HG03159 (cell line): ENCODE data around the gene TLE3.

Experiments used
- ATAC-seq: cut with Tn5 transposase; IDR thresholded peaks from one replicate; pipeline ENCODE4 v1.9.1; 2021; ENCODE audit warnings: mild to moderate bottlenecking, moderate library complexity; ENCODE audit not compliant: unreplicated experiment

Gene TLE3

DNA sequence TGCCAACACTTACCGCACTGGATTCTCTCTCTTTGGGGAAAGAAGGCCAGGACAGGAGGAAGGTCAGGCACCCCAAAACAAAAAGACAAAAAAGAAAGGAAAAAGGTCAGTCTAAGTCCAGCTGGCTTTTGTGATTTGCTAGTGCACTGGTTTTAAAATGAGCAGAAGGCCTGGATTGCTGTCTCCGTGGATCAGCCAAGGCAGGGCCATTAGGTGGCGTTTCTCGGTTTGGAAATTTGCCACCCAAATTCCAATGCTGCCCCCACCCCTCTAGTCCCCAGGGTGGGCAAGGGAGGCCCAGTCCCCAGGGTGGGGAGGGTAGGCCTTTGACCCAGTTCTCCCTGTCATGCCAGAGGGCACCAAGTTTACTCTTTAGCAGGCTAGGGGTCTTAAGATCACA is 33.3 kb downstream of the TLE3 start:
- no peak for ATAC-seq

DNA sequence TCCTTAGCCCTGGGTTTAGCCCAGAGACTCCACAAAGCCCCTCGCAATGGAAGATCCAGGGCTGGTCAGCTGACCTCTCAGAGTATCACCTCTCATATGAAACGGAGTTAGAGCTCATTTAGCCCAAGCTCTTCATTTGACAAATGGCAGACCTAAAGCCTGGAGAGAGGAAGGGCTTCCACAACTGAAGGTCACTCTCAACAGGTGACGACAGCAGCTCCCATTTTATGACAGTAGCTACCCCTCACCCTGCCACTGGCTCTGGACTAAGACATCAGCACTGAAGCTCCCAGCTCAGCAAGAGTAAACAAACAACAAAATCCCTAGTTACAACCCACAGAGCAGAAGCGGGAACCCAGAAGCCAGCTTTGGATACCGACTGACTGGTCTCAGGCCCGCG is 33.7 kb downstream of the TLE3 start:
- no peak for ATAC-seq

DNA sequence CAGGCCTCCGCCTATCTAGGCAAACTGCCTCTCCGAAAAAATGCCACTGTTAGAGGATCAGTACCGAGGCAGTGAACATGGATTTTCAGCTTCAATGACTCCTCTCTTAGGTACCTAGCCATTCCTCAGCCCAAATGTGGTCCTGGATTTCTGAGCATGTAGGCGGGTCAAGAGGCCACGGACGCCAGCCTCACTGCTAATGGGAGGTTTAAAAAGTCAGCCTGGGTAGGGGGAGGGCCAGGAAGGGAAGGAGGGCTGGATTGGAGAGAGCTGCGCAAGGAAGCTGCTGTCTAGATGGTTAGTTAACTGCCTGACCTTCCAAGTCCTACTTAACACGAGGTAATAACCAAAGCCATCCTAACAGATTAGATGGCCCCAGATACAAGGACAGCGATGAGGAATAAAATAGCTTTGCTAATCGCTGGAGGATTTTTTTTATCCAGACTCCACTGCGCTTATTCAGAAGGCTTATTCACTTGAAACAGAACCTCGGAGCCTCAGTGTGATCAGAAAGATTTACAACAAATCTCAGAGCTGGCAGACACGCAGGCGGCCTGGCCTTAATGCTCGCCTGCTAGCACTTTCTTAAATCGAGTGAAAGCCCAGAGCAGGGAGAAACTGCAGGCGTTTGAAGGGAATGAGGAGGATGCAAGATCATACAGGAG is 34.3 kb downstream of the TLE3 start:
- ATAC-seq = no peak

DNA sequence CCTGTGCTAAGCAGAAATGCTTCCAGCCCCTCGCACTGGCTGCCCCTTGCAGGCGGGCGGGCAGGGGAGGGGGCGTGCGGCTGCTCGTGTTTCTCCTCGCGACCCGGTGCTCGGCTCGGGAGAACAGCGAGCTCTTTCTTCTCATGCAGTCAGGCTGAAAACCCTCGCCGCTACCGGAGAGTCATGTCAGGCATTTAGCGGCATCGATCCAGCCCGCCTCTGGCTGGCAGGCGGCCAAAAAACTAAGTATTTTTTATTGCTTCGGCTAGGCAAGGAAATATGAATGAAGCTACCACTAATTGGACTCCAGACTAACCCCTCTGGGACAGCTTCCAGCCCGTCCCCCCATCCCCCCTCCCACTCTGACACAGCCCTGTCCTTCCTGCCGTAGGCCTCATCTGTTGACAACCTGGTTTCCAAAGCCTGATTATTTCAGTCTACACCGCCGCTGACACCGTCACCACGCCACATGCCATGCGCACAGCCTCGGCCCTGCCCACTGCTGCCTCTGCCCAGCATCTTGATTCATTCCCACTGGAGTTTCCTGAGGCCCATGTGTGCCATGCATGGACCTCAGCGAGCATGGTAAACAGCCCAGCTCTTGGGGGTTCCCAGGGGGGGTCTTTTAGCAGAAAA is 35.3 kb downstream of the TLE3 start:
- ATAC-seq = no peak

DNA sequence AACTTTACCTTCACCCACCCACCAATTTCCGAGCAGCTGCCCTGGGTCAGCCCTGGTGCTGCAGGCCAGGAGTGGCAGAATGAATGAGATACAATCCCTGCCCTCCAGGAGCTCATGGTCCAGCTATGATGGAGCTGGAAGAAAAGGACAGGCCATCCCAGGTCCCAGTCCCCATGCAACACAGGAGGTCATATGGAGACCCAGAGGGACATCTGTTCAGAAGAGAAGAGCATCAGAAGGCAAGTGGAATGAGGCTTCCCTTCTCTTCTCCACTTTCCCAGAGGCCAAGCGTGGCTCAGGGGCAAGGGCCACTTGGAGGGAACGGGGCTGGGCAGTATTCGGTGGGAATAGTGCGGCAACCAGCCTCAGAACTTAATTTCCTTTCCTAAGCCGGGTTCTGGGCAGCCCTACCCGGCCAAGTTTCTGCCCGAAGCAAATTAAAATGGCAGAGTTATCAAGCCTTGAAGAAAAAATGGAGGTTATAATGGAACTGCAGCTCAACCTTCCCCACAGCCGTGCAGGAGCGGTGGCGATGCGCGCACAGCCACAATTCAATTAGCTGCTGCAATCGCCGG is 35.9 kb downstream of the TLE3 start:
- ATAC-seq = no peak

DNA sequence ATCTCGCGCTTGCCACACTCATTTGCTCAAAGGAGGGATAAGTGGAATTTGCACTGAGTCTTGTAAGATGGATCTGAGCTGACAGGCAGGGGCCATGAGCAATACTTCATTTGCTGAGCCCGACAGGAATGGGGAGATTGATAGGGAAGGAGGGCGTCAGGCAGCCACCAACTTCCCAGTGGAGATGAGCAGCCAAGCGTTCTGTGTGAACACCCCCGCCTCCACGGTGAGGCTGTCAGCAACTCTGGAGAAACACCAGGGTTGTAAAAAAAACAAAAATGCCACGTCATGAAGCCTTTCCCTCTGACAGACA is 36.8 kb downstream of the TLE3 start:
- no peak for ATAC-seq

DNA sequence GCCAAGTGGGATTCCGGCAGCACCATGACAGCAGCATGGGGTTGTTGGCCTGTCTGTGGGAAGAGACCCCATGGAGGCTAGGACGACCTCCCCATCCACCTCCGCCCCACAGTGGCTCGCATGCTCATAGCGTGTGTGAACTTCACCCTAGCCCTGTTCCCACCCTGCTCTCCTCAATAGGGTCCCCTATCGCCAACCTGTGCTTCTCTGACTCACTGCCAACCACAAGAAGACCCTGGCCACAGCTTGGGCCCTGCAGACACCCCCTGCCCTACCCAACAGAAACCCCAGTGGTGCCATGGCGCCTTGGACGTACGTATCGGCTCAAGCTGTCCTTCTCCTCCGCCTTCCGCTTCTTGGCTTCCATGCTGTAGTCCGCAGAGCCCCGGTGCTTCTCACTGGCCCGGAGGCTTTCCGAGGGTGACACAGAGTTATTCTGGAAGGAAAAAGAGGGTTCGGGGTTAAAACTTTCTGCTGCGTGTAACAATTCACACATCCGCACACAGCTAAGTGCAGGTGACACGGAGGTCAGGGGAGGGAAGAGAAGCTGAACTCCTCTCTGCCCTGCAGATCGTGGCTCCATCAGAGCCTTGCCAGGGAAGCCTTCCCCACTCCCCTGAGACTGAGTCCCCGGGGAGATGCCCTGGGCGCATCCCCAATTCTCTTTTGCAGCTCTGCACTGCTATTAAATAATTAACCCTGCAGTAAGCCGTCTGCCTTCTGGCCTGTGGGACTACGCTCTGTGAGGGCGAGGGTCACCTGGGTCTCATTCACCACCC is 37.3 kb downstream of the TLE3 start:
- no peak for ATAC-seq

DNA sequence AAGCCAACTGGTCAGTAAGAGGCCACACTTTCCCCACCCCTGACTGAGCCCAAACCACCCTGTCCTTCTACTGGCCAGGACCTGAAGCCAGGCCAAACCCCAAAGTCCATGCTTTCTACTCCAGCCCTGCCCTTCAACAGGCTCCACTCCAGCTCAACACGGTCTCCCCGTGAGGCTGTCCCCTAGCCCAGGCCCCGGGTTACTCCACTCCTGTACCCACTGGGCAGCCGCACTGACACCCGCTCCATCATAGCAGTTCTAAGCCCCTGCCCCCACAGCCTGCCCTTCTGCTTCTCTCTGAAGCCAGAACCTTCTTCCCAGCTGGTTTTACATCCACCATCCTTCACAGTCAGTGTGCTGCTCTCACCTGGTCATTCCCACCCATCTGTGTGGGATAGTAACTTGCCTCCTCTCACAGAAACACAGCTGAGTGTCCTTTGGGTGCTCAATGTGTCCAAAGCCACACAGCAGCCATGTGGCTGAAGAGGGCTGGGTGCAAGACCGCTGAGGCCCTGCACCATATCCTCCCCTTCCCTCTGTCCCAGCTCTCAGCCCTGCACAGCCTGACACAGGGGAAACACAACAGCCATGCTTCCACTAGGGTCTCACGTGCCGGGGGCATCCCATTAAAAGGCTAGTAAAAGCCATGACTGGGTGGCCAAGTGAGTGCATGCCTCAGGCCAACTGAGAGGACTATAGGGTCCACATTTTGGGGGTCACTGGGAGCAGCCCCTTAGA is 38.1 kb downstream of the TLE3 start:
- ATAC-seq = no peak

DNA sequence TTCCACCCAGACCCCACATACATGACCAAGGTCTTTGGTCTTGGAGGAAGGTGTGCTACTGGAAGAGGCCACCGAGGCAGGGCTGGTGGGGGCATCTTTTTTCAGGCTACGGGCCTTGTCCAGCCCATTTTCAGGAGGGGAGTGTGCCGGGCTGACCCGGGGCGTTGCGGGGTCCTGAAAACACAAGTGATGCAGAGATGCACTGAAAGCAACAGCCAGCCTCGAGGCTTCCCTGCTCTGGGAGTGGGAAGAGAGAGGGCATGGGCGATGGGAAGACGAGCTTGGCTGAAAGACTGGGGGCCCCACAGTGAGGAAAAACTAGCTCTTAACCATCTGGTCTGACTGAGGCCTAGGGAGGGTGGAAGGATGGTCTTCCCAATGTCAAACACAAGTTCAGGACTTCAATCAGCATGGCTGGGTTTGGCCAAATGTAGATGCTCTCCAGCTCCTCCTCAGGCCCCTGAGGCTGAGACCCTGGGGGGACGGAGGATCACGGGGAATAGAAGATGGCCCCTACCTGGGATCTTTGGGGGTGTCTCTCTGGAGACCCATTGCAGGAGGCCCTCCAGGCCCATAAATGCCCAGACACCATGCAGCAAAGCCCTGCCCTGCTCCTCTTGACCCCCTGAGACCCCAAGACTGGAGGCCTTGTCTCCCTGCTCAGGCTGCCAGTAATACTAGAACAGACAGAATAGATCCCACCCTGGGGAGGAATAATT is 38.9 kb downstream of the TLE3 start:
- no peak for ATAC-seq

DNA sequence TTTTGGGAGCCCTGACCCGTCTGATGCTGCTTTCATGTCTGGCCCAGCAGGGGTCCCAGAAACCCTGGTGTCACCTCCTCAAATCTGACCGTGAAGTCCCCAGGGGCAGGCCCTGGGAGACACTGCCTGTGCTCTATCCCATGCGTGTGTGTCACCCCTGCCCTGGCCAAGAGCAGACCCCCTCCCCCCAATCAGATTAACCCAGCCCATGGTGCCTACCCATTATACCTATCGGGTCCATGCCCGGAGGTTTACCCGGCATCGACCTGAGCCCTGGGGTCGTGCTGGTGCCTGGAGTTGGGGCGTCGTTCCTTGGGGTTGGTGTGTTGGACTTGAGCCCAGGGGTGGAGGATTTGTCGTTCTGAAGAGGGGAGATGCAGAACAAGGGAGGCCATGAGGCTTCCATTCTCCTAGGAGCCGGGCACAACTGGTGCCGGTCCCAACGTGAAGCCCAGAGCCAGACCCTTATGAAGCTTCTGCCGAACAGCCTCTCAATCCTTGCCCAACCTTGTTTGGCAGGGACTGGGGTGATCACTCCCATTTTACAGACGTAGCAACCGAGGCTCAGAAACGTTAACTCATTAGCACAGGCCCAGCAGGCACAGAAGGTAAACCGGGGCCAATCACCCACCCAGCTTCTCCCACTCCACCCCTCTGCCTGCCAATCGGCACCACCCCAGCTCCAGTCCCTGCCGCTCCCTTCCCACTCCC is 39.6 kb downstream of the TLE3 start:
- ATAC-seq = no peak

DNA sequence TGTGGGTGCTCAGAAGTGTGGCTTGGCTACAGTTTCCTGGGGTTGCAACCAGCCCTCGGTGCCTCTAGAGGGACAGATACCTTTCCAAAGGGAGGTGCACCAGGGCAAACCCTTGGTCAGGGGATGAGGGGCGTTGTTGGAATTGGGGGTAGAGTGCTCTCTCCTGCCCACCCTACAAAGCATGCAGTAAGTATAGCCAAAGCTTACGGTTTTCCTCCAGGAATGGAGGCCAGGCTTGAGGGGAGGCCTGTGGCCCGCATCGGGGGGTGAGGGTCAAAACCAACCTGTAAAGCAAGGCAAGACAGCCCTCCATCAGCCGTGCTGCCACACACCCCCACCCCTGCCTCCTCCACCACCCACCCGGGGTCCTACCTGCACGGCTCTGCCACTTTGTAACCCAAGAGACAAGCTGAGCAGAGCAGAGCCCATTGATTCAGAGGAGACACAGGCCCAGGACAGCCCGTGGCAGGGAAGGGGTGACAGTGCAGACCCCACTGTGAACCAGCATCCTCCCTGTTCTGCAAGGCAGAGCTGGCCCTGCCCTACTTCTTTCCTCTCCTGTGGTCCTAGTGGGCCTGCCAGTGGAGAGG is 41.5 kb downstream of the TLE3 start:
- no peak for ATAC-seq

DNA sequence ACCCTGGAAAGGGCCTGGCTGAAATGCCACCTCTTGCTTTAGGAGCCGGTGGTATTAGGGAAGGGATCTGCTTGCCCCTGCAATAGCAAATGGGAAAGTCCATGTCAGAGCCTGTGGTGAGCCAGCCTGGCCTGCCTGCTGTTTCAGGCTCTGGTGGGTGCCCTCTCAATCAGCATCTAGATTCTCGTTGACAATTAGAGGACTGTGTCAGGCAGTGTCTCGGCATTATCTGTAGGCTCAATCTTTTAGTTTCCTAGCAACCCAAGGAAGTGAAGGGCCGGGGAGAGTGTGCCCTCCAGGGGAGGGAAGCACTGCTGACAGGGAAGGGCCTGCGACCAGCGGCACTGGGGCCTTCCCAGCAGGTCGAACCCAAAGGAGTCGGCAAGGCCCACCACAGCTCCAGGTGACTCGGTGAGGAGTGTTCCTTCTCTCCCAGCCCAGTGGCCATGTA is 42.1 kb downstream of the TLE3 start:
- ATAC-seq = no peak

DNA sequence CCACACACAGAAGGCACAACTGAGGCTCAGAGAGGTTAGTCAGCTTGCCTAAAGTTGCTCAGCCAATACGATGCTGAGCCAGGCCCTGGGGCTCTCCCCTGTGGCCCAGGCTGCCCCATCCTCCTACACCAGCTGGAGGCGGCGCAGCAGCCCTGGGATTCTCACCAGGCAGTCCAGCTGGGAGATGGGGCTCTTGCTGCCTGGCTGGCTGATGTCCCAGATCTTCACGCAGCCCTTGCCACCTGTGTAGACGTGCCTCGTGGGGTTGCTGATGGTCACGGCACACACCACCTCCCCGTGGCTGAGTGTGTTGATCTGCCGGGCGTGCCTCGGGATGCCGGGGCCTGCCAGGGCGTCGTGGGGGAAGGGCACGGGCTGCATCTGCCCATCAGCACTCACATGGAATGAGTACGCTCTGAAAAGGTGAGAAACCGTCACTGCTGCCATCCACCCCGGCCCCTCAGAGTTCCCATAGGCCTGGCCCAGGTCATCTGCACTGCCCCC is 42.8 kb downstream of the TLE3 start:
- ATAC-seq = no peak

DNA sequence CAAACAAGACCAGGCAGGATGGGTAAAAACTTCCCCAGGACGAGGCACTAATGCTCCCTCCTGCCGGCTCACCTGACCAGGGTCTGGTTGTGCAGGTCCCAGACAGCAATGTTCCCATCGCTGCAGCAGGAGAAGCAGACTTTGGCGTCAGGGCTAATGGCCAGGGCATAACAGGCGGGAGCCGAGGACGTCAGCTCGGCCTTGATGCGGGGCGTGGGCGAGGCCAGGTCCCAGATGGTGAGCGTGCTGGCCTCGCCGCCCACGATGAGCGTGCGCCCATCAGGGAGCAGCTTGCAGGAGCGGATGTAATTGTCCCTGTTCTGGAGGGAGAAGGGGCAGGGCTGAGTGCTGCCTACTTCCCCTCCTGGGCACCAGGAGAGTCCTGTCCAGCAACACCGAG is 43.4 kb downstream of the TLE3 start:
- no peak for ATAC-seq

DNA sequence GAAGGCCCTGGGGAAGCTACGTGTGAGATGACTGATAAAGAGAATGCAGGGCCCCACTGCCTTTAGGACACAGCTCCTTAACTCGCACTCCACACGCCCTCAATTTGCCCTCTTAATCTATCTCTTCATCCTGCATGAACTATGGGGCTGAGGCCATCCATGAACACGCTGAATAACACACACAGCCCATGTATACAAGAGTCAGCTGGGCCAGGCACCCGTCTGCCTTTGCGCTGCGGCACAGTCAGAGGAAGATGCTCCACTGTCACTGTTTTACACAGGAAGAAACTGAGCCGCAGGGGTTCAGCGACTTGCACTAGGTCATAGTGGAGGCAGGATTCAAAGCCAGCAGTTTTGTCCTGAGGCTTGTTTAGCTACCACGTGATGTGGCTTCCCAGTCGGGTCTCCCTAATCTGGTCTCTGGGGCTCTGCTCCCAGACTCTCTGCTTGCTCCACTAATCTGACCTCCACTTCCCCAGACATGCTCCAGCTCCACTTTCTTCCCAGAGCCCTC is 43.9 kb downstream of the TLE3 start:
- no peak for ATAC-seq

DNA sequence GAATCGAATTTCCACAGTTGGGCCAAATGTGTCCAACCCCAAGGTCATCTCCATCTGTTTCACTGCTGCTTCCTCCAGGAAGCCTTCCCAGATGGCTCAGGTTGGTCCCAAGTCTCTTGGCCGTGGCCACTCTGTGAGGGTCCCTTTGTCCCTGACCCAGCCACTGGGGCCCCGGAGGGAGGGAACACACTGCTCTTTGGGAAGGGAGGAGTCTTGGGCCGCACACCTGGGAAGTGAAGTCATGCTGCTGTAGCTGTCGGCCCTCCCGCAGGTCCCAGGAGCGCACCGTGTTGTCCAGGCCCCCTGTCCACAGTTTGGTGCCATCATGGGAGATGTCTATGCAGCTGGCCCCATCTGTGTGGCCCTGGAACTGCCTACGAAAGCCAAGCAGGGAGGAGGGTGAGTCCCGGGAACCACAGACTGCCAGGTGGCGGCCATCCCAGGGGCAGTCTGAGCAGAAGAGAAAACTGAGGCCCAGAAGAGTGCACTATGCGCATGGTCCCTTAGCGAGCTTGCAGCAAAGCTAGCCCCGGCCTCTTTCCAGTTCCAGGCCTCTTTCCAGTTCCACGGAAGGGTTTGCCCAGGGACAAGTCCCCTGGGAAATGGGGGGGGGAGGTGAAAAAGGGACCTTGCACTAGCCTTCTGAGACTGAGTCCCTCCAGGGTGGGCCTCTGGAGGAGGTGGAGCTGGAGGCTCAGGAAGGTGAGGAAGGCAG is 44.6 kb downstream of the TLE3 start:
- ATAC-seq = no peak

DNA sequence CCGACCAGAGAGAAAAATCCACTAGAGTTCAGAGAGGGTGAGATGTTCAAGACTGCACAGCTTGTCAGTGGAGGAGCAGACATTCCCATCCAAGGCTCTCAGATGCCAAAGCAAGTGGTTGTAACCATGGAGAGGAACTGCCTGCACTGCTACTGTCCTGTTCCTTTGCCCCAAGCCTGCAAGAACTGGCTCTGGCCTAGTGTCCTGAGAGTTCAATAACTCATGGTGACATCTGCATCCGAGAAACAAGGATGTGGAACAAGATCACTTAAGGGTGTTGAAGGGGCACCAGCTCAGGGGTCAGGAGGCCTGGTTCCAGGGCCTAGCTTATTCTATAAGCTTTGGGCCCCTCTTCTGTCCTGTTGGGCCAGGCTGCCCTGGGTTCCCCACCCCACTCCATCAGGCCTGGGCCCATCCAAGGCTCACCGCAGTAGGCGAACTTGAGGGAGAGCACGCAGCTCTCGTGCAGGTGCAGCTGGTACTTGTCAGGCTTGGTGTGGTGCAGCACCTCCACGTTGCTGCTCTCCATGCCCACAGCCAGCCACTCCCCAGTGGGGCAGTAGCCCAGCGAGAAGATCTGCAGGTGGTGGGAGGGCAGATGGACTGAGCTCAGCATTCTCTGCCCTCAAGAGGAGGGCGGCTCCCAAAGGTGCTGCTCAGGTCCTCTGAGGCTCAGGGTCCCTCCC is 45.6 kb downstream of the TLE3 start:
- ATAC-seq = no peak

DNA sequence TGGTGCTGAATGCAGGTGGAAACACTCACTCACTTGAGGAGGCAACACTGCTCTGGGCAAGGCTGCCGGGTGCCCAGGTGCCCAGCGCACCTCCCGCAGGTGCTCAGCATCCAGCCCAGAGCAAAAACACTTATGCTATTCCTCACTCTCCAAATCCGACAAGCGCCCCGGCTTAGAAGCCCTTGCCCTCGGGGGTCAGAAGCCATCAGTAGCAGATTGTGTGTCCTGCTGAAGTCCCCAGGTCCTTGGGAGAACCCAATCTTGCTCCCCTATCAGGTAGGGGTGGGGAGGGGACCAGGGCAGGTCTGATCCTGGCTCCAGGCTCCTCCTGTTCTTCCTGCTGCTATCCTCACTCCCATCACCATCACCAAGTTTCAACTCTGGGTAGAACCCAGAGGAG is 46.7 kb downstream of the TLE3 start:
- ATAC-seq = no peak
